Measurements from ENCODE around the gene AK5. TPM values are rescaled to one million over a fixed set of nuclear protein-coding genes. Genes with fewer than 3 reads are reported as not detected.

Gene AK5
- total and polyA plus RNA-seq, 2 experiments from 2014 or later = 8.8 to 12.2 TPM

GRCh38 chr1:77543822-77544448 is 262.1 kb downstream of the AK5 start (continued):
- no peak for TF ChIP-seq CTCF (conservative IDR thresholded peaks at IDR 0.05; ENCODE audit: low read depth in 2 of 2)

- H3K27ac Mint-ChIP-seq = no peak overlapping the region
- Histone ChIP-seq H3K4me3 (no peak overlapping the region), H3K79me2 (replicated peaks; ENCODE audit: insufficient read depth) (no peaks in the 10 kb centered on the region), H3F3A (replicated peaks; ENCODE audit: low read depth) (no peaks in the 10 kb centered on the region), H3K36me3 (ENCODE audit: insufficient read depth) (no peaks in the 10 kb centered on the region), H3K27ac (ENCODE audit: low read depth) (no peak overlapping the region), H3K4me2 (no peak overlapping the region), H4K20me1 (replicated peaks; ENCODE audit: insufficient read depth) (no peaks in the 10 kb centered on the region), H3K4me1 (ENCODE audit: insufficient read depth) (no peaks in the 10 kb centered on the region), H3K27me3 (ENCODE audit: insufficient read depth) (no peaks in the 10 kb centered on the region), H2AFZ (no peak overlapping the region), H3K9me2 (ENCODE audit: insufficient read depth) (no peaks in the 10 kb centered on the region)
- no peak overlapping the region for H3K4me3 Mint-ChIP-seq
- H3K4me1 Mint-ChIP-seq = peaks cover 9% of the 10 kb centered on the region
- no peaks in the 10 kb centered on the region for H3K9me3 Mint-ChIP-seq
- TF ChIP-seq EZH2phosphoT487 (IDR thresholded peaks at IDR 0.05; ENCODE audit: unreplicated experiment) (no peak), JUNB (IDR thresholded peaks at IDR 0.05; ENCODE audit: unreplicated experiment) (no peak), STAT1 (IDR thresholded peaks at IDR 0.05; ENCODE audit: unreplicated experiment) (no peak), CTCF (conservative IDR thresholded peaks at IDR 0.05; ENCODE audit: low read depth in 2 of 2) (no peak)
- no peaks in the 10 kb centered on the region for H3K36me3 Mint-ChIP-seq (ENCODE audit: low read depth)
- H3K27me3 Mint-ChIP-seq (ENCODE audit: insufficient read depth, low read depth, poor library complexity) = peaks cover 7% of the 10 kb centered on the region
- no peak for ATAC-seq
- no peak for DNase-seq (ENCODE audit: low spot score)
Measured at GRCh38 chr1:77544845-77545244, 263.0 kb downstream of the AK5 start.

- Histone ChIP-seq H2AFZ (no peak overlapping the region), H3K27me3 (ENCODE audit: insufficient read depth) (no peaks in the 10 kb centered on the region), H3K36me3 (ENCODE audit: insufficient read depth) (no peaks in the 10 kb centered on the region), H3K4me1 (ENCODE audit: insufficient read depth) (no peaks in the 10 kb centered on the region), H4K20me1 (replicated peaks; ENCODE audit: insufficient read depth) (no peaks in the 10 kb centered on the region), H3K27ac (ENCODE audit: low read depth) (no peak overlapping the region), H3F3A (replicated peaks; ENCODE audit: low read depth) (no peaks in the 10 kb centered on the region), H3K9me2 (ENCODE audit: insufficient read depth) (no peaks in the 10 kb centered on the region), H3K4me2 (no peak overlapping the region), H3K79me2 (replicated peaks; ENCODE audit: insufficient read depth) (no peaks in the 10 kb centered on the region), H3K4me3 (no peak overlapping the region)
- H3K27me3 Mint-ChIP-seq (ENCODE audit: insufficient read depth, low read depth, poor library complexity) = peaks cover 3% of the 10 kb centered on the region
- H3K36me3 Mint-ChIP-seq (ENCODE audit: low read depth) = no peaks in the 10 kb centered on the region
- H3K27ac Mint-ChIP-seq = no peak overlapping the region; the same call in 1 of the 2 replicates
- peaks cover 5% of the 10 kb centered on the region; the same call in 1 of the 3 replicates for H3K4me1 Mint-ChIP-seq
- H3K4me3 Mint-ChIP-seq = no peak overlapping the region
- DNase-seq (ENCODE audit: low spot score) (no peak), ATAC-seq (no peak)
- TF ChIP-seq ZNF462 (CRISPR knock-in tag; IDR thresholded peaks at IDR 0.05) = no peak
- TF ChIP-seq CREB1 (CRISPR knock-in tag; IDR thresholded peaks at IDR 0.05; ENCODE audit: low read depth) = no peak
- H3K9me3 Mint-ChIP-seq = no peaks in the 10 kb centered on the region
Measured at GRCh38 chr1:77545970-77546369, 264.2 kb downstream of the AK5 start.

Measured in GM23338 (cell line).